HG03139 (cell line): ENCODE data around the gene CRY1.
A peak's percentile ranks its signal among the peaks of the same experiment; 100 is the strongest.

Experiments
- ATAC-seq: cut with Tn5 transposase; IDR thresholded peaks from one replicate; pipeline ENCODE4 v1.9.1; 2021; ENCODE audit not compliant: unreplicated experiment

The CRY1 gene

GRCh38 chr12:106973545-106973944 lies 119.8 kb downstream of the CRY1 start:
- ATAC-seq, result no peak

DNA sequence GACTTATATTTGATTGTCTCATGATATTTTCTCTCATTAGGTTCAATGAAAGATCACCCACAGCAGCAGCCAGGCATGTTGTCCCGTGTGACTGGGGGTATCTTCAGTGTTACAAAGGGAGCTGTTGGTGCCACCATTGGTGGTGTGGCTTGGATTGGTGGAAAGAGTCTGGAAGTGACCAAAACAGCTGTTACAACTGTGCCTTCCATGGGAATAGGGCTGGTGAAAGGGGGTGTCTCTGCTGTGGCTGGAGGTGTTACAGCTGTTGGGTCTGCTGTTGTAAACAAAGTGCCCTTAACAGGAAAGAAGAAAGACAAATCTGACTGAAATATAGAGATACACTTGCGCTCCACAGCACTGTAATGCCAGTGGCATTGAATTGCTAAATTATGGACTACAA lies 122.3 kb downstream of the CRY1 start:
- no peak for ATAC-seq

GRCh38 chr12:106964526-106964925 lies 128.8 kb downstream of the CRY1 start:
- ATAC-seq, result no peak

- no peak for ATAC-seq
These were observed 131.1 kb downstream of the CRY1 start for GRCh38 chr12:106962286-106962685.

DNA sequence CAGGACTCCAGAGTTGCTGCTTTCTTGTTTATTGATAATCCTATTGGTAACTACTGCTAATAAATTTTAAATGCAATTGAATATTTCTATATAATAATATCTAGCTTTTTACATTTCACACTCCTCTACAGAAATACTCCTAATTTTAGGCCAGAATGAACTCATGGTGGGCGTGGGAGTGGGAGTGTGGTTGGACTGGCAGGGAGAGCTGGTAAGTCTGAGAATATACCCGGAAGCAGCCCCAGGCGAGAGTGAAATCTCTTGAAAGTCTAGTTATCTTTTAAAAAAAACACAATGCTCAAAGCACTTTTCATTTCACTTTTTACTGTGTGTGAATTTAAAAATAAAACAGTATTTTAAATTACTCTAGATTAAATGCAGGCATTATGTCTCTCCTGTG lies 132.9 kb downstream of the CRY1 start:
- no peak for ATAC-seq

DNA sequence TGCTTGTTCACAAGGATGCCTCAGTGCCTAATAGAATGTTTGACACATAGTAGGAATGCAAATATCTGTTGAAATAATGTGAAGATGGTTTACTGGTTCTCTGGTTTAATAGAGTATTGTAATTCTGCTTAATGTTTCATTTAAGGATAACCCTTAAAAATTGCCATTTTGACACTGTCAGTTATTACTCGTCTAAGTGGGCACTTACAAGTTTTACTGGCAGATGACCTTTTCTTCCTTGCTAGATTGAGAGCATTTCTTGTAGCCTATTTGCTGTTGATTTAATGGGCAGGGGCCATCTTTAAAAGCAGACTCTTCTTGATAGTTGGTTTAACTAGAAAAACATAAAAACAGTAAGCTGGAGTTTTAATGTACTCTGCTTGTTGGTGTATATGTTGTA lies 135.8 kb downstream of the CRY1 start:
- no peak for ATAC-seq

DNA sequence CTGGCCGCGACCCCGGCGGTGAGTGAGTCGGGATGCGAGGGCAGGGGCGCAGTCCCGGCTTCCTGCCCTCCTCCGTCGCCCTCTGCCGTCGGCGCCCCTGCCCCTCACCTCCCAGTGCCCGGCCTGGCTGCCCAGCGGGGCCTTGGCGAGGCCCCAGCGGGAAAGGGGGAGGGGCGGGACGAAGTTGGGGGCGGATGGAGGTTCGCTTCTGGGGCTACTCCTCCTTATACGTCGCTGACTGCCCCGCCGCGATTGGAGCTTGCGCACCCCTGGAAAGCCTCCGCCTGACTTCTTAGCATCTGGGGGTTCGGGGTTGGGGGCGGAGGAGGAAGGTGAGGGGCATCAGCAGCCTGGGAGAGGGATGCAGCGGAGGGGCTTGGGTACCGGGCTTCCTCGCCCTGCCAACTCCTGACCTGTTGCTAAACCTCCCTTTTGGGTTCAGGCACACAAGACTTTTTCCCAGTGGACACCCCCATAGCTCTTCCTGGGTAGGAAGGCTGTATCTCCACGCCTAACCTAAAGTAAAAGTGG lies 137.2 kb downstream of the CRY1 start:
- ATAC-seq, result peak; percentile 31

- ATAC-seq, result peak; percentile 76
These were observed 137.8 kb downstream of the CRY1 start, which contains the start of gene TMEM263 for GRCh38 chr12:106955377-106956047. Gene TMEM263, plus strand, starts transcription at chr12:106955907. Its CDS starts 11,210 bp downstream, at chr12:106967117.

DNA sequence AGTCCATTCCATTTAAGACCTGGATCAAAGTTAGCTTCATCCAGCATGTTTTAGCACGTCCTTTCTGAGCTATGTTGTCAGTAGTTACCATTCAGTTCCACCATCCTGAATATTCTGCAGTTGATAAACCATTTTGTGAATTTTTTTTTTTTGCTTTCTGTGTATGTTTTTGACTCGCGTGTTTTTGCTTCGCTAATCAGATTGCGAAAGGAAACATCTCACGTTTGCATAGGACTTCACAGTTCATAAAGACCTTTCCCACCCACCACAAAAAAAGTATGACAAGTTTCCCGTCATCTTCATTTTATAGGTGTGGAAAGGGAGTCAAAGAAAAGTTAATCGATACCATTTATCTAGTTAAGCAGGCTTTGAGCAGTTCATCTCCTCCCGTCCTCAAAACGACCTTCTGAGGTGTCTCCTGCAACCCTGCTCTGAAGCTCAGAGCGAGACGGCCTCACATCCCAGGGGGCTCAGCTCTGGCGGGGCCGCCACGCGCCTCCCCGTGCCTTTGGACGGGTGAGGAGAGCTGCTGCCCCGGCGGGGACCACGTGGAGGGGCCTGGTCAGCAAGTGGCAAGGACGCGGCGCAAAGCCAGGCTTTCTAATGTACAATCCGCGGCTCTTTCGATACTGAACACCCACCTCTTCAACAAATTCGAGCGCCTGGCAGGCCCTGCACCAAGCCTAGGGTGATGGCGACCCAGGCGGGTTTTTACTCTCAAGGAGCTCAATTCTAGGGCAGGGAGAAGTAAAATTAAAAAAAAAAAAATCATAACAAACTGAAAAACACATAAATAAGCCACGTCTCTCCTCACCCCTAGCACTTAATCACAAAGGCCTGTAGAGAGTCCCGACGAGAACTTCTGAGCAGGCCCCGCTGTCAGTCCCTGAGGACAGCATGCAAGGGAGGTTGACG lies 138.6 kb downstream of the CRY1 start:
- no peak for ATAC-seq

GRCh38 chr12:106953352-106954250 lies 139.7 kb downstream of the CRY1 start:
- no peak for ATAC-seq

DNA sequence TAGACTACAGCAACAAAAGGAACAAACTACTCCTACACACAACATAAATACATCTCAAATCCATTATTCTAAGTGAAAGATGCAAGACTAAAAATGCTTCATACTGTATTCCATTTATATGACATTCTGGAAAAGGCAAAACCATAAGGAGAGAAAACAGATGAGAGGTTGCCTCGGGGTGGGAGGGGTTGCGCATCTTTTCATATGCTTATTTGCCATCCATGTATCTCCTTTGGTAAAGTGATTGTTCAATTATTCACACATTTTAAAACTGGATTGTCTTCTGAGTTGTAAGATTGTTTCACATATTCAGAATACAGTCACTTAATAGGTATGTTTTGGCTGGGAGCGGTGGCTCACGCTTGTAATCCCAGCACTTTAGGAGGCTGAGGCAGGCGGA lies 142.8 kb downstream of the CRY1 start:
- ATAC-seq, result no peak

- no peak for ATAC-seq
These were observed 145.9 kb downstream of the CRY1 start for GRCh38 chr12:106947461-106947860.

- ATAC-seq, result no peak
These were observed 148.0 kb downstream of the CRY1 start for GRCh38 chr12:106945261-106945851.

DNA sequence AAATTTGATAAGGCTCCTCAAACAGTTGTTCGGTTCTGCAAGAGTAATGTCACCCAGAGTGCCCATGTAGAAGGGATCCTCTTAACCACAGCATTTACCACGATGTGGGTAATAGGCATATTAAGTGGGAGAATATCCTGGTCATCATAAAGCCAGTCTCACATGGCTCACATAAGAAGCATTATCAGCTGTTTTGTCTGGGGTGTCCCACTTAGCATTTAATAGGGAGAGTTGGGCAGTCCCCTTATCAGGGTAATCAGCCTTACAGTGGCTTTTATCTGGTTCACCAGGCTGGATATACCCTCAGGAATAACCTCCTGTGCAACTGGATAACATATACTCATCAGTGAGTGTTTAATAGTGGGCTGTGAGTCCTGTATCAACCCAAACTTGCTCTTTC lies 150.6 kb downstream of the CRY1 start:
- no peak for ATAC-seq

GRCh38 chr12:106941481-106942156 lies 151.7 kb downstream of the CRY1 start:
- no peak for ATAC-seq
